A549 (cell line): ENCODE data around the gene CAV1. TPM values are rescaled to one million over a fixed set of nuclear protein-coding genes. Genes with fewer than 3 reads are reported as not detected.
A peak's percentile ranks its signal among the peaks of the same experiment; 100 is the strongest.

ENCODE experiments used
- ATAC-seq, 2 experiments: fragments of 200-7000 bp in 1 of 2; fragments of >200 bp in 1 of 2; cut with Nextera tagmentation in 1 of 2; cut with Tn5 transposase in 1 of 2; 3 replicates each; pipeline versions ENCODE4 v1.8.0 to v1.9.1; 2018 to 2020; ENCODE audit warnings: mild to moderate bottlenecking in 1 of 2, moderate library complexity in 1 of 2
- CTCF ChIA-PET: fragments of 300-600 bp; sonication (Branson Sonifier 250); formaldehyde crosslinking; extraction: SDS; loops from one replicate; lab custom pipeline; 2021; ENCODE audit warnings: antibody characterized with exemption, inconsistent platforms; lab: Yijun Ruan, JAX
- POLR2A ChIA-PET: fragments of 350-600 bp; formaldehyde crosslinking; extraction: SDS; loops from one replicate; lab custom pipeline; 2021; ENCODE audit warnings: antibody characterized with exemption, inconsistent platforms; lab: Yijun Ruan, JAX
- DNase-seq, 2 experiments: peaks; one replicate each; pipeline versions ENCODE4 v3.0.0 to v3.0.0-alpha.2; 2011 to 2016; ENCODE audit warnings: low read depth in 1 of 2, low spot score in 1 of 2
- FAIRE-seq: peaks from 2 replicates; lab custom pipeline; 2011; peaks lifted over from hg19 to GRCh38; lab: Jason Lieb, UNC
- H3K27ac ChIP-seq, 2 experiments: fragments of >200 bp; sonication (Bioruptor Twin); formaldehyde crosslinking; 3 replicates each; pipeline ENCODE4 v1.5.1; 2016 to 2017
- H3K4me1 ChIP-seq: fragments of >200 bp; sonication (Bioruptor Twin); formaldehyde crosslinking; 3 replicates; pipeline ENCODE4 v1.6.1; 2016
- H3K4me2 ChIP-seq: fragments of >200 bp; sonication (Bioruptor Twin); formaldehyde crosslinking; 3 replicates; pipeline ENCODE4 v1.6.1; 2016
- H3K4me3 ChIP-seq: fragments of >200 bp; sonication (Bioruptor Twin); formaldehyde crosslinking; 3 replicates; pipeline ENCODE4 v1.5.1; 2016
- H3K9me3 ChIP-seq: fragments of >200 bp; sonication (Bioruptor Twin); formaldehyde crosslinking; 3 replicates; pipeline ENCODE4 v1.6.1; 2016
- ATOH8 ChIP-seq: fragments of 250-450 bp; sonication (Bioruptor Pico); IDR thresholded peaks from 2 replicates; pipeline ENCODE4 v1.5.0; 2020; ENCODE audit warnings: low read depth, mild to moderate bottlenecking, moderate library complexity
- BHLHE40 ChIP-seq: IDR thresholded peaks from 2 replicates; pipeline ENCODE4 v1.6.1; 2012; ENCODE audit warnings: low read depth, low read length, inconsistent platforms
- CBX2 ChIP-seq: fragments of 200-600 bp; sonication (generic); IDR thresholded peaks from 2 replicates; pipeline ENCODE4 v1.6.1; 2016; ENCODE audit warnings: low read depth, mild to moderate bottlenecking, borderline replicate concordance
- CHD2 ChIP-seq: fragments of 150-350 bp; IDR thresholded peaks from 2 replicates; pipeline ENCODE4 v1.6.1; 2014; ENCODE audit warnings: low read length; ENCODE audit not compliant: partially characterized antibody
- CTCF ChIP-seq: fragments of >200 bp; sonication (Bioruptor Twin); formaldehyde crosslinking; IDR thresholded peaks from 3 replicates; pipeline ENCODE4 v1.5.1; 2016
- E2F6 ChIP-seq: IDR thresholded peaks from 2 replicates; pipeline ENCODE4 v1.6.1; 2012; ENCODE audit warnings: low read depth, borderline replicate concordance
- EHF ChIP-seq: fragments of 250-450 bp; sonication (Bioruptor Pico); IDR thresholded peaks from 2 replicates; pipeline ENCODE4 v1.5.0; 2020; ENCODE audit warnings: mild to moderate bottlenecking
- EHMT2 ChIP-seq: fragments of 200-600 bp; sonication (generic); IDR thresholded peaks from 2 replicates; pipeline ENCODE4 v1.6.1; 2016; ENCODE audit warnings: antibody characterized with exemption, low read depth, mild to moderate bottlenecking, moderate library complexity
- EP300 ChIP-seq, 2 experiments: fragments of >200 bp; sonication (Bioruptor Twin); formaldehyde crosslinking; IDR thresholded peaks; 2 replicates in 1 of 2; 3 replicates in 1 of 2; pipeline ENCODE4 v1.6.1; 2016 to 2017
- FOSB ChIP-seq: fragments of 250-450 bp; sonication (Bioruptor Pico); IDR thresholded peaks from 2 replicates; pipeline ENCODE4 v1.5.0; 2020; ENCODE audit warnings: mild to moderate bottlenecking, moderate library complexity
- FOSL2 ChIP-seq, 2 experiments: fragments of 450-650 bp in 1 of 2; fragments of >200 bp in 1 of 2; sonication (Bioruptor Twin) in 1 of 2; formaldehyde crosslinking; IDR thresholded peaks; 2 replicates each; pipeline versions ENCODE4 v1.5.0 to v1.6.1; 2016 to 2020; ENCODE audit warnings: mild to moderate bottlenecking in 1 of 2, moderate library complexity in 1 of 2
- FOXS1 ChIP-seq: fragments of 250-450 bp; sonication (Bioruptor Pico); IDR thresholded peaks from 2 replicates; pipeline ENCODE4 v1.5.0; 2020; ENCODE audit warnings: mild to moderate bottlenecking, moderate library complexity
- HDAC2 ChIP-seq: fragments of 200-600 bp; sonication (generic); IDR thresholded peaks from 2 replicates; pipeline ENCODE4 v1.6.1; 2016
- HES2 ChIP-seq: fragments of >200 bp; sonication (Bioruptor Twin); formaldehyde crosslinking; IDR thresholded peaks from 2 replicates; pipeline ENCODE4 v1.6.1; 2016
- HEYL ChIP-seq: fragments of 250-450 bp; sonication (Bioruptor Pico); IDR thresholded peaks from 2 replicates; pipeline ENCODE4 v1.8.0; 2021; ENCODE audit warnings: mild to moderate bottlenecking, moderate library complexity
- HOXB13 ChIP-seq: fragments of 250-450 bp; sonication (Bioruptor Pico); IDR thresholded peaks from 2 replicates; pipeline ENCODE4 v1.5.0; 2020; ENCODE audit warnings: low read depth, mild to moderate bottlenecking, moderate library complexity
- HOXB5 ChIP-seq: fragments of 250-450 bp; sonication (Bioruptor Pico); IDR thresholded peaks from 2 replicates; pipeline ENCODE4 v1.5.0; 2020; ENCODE audit warnings: mild to moderate bottlenecking, moderate library complexity
- KDM1A ChIP-seq: fragments of 200-600 bp; sonication (generic); IDR thresholded peaks from 2 replicates; pipeline ENCODE4 v1.6.1; 2016; ENCODE audit warnings: low read depth, mild to moderate bottlenecking
- KDM5A ChIP-seq: fragments of 200-600 bp; sonication (generic); IDR thresholded peaks from 2 replicates; pipeline ENCODE4 v1.6.1; 2016; ENCODE audit warnings: antibody characterized with exemption, mild to moderate bottlenecking
- MYC ChIP-seq: IDR thresholded peaks from 2 replicates; pipeline ENCODE4 v1.6.1; 2012; ENCODE audit warnings: mild to moderate bottlenecking, inconsistent platforms, low read length, improper control_type of control experiment, borderline replicate concordance
- NFE2L2 ChIP-seq: fragments of 150-350 bp; conservative IDR thresholded peaks from 2 replicates; pipeline ENCODE4 v1.6.1; 2014; ENCODE audit warnings: low read length
- PBX3 ChIP-seq: IDR thresholded peaks from 2 replicates; pipeline ENCODE4 v1.6.1; 2012
- POLR2AphosphoS2 ChIP-seq: conservative IDR thresholded peaks from 2 replicates; pipeline ENCODE4 v1.6.1; 2012; ENCODE audit warnings: low read length, improper control_type of control experiment, inconsistent platforms
- RFX5 ChIP-seq: fragments of 450-650 bp; IDR thresholded peaks from 2 replicates; pipeline ENCODE4 v1.7.1; 2014; ENCODE audit warnings: antibody characterized with exemption, mild to moderate bottlenecking, moderate library complexity
- RNF2 ChIP-seq: fragments of 200-600 bp; sonication (generic); IDR thresholded peaks from 2 replicates; pipeline ENCODE4 v1.6.1; 2016; ENCODE audit warnings: low read depth, mild to moderate bottlenecking, antibody characterized with exemption, moderate library complexity, borderline replicate concordance
- TP53 ChIP-seq: fragments of 250-450 bp; sonication (Bioruptor Pico); IDR thresholded peaks from 2 replicates; pipeline ENCODE4 v1.5.0; 2021; ENCODE audit warnings: mild to moderate bottlenecking, moderate library complexity
- ZNF302 ChIP-seq: fragments of 250-450 bp; sonication (Bioruptor Pico); IDR thresholded peaks from 2 replicates; pipeline ENCODE4 v1.9.0; 2021; ENCODE audit warnings: inconsistent platforms, mild to moderate bottlenecking, moderate library complexity
- ZSCAN20 ChIP-seq: fragments of 250-450 bp; sonication (Bioruptor Pico); IDR thresholded peaks from 2 replicates; pipeline ENCODE4 v1.8.0; 2022; ENCODE audit warnings: mild to moderate bottlenecking, moderate library complexity
- WGBS: methylation state at CpG from one replicate; pipeline ENCODE4 v1.1.6; 2017; ENCODE audit errors: missing lambda C conversion rate; 5-methylcytosine and 5-hydroxymethylcytosine counted together
- polyA plus RNA-seq, 4 experiments: library from polyadenylated mRNA; depleted of rRNA in 3 of 4; stranded (reverse); fragments of >200 nt; fragmentation: RNase III in 1 of 4; extraction: RNeasy Plus Mini Kit Qiagen cat#74134 plus additional on column Dnase treatment in 1 of 4; gene quantifications; 2 replicates in 3 of 4; 3 replicates in 1 of 4; pipeline ENCODE4 v1.2.3, GENCODE V29; 2011 to 2017

Gene CAV1
- polyA plus RNA-seq, 2 of the 4 experiments (the other 2 are of a cell fraction): 365 to 493 TPM

GRCh38 chr7:116592041-116592355 lies 67.2 kb downstream of the CAV1 start:
- H3K27ac ChIP-seq: peak overlapping the region; percentile 52 to 74; a peak in 4 of 6 replicates

GRCh38 chr7:116592445-116592844 lies 67.6 kb downstream of the CAV1 start:
- H3K4me1 ChIP-seq: peaks cover 34% of the 10 kb centered on the region
- DNase-seq: no peak
- H3K4me2 ChIP-seq: no peak overlapping the region
- no peaks in the 10 kb centered on the region for H3K9me3 ChIP-seq
- H3K27ac ChIP-seq: peak overlapping the region; percentile 52 to 74; a peak in 4 of 6 replicates
- no peak for FAIRE-seq
- TF ChIP-seq TP53 (CRISPR knock-in tag) (no peak), EHMT2 (no peak), BHLHE40 (no peak)
- TF ChIP-seq, all 56 proteins: peak for 0
- 82% methylated on average over 8 of the region's 8 CpGs for WGBS
- ATAC-seq: no peak
- CTCF ChIA-PET: interaction anchor here (0.5 to 5.2 kb wide), 69 partner anchors 10 to 422 kb away, joined by 3 to 79 read pairs (median 5); partner anchors contain the start of gene MET
- POLR2A ChIA-PET: interaction anchor here (1.2 to 1.6 kb wide), 2 partner anchors 10 to 66 kb away, joined by 3 to 6 read pairs; no protein-coding TSS in a partner anchor
- H3K4me3 ChIP-seq: no peak overlapping the region

More at GRCh38 chr7:116592041-116592355, 67.2 kb downstream of the CAV1 start:
- Histone ChIP-seq H3K4me3 (peak overlapping the region; percentile 43; the same call in 2 of the 3 replicates), H3K4me2 (peak overlapping the region; percentile 87), H3K4me1 (peaks cover 34% of the 10 kb centered on the region), H3K9me3 (no peaks in the 10 kb centered on the region)
- ChIA-PET CTCF (interaction anchor here (0.5 to 5.2 kb wide), 79 partner anchors 9 to 459 kb away, joined by 3 to 79 read pairs (median 4); partner anchors contain the start of gene MET), POLR2A (interaction anchor here (0.7 to 1.7 kb wide), 4 partner anchors 11 to 79 kb away, joined by 3 to 6 read pairs (median 4); no protein-coding TSS in a partner anchor)
- WGBS: 2% methylated on average over 1 of the region's 1 CpG
- FAIRE-seq: no peak
- DNase-seq: no peak
- TF ChIP-seq RFX5 (no peak), ZNF302 (CRISPR knock-in tag) (no peak), RNF2 (no peak), ATOH8 (no peak), MYC (no peak), CHD2 (no peak), CTCF (0 out of 3 replicates have a peak, but pooled peaks have one; percentile 30), HDAC2 (no peak)
- ATAC-seq: no peak

GRCh38 chr7:116593359-116594075 lies 68.7 kb downstream of the CAV1 start:
- no peaks in the 10 kb centered on the region for H3K9me3 ChIP-seq
- ChIA-PET CTCF (interaction anchor here (1.2 to 5.2 kb wide), 15 partner anchors 19 to 455 kb away, joined by 3 to 45 read pairs (median 4); partner anchors contain the start of gene MET), POLR2A (no interaction called here)
- 82% methylated on average over 5 of the region's 5 CpGs for WGBS
- H3K4me2 ChIP-seq: no peak overlapping the region
- no peak overlapping the region for H3K4me3 ChIP-seq
- peak overlapping the region in 1 of 2 experiments; percentile 52; a peak in 1 of 6 replicates for H3K27ac ChIP-seq
- no peak for DNase-seq
- ATAC-seq: no peak
- peaks cover 28% of the 10 kb centered on the region for H3K4me1 ChIP-seq
- FAIRE-seq: no peak
- no peak for TF ChIP-seq HEYL
- TF ChIP-seq CBX2: no peak
- TF ChIP-seq RFX5: no peak
- no peak for TF ChIP-seq E2F6
- no peak for TF ChIP-seq POLR2AphosphoS2
- no peak for TF ChIP-seq PBX3
- TF ChIP-seq KDM1A: no peak
- TF ChIP-seq EP300 (IDR thresholded peaks at IDR 0.05): no peak
- TF ChIP-seq ZSCAN20: no peak
- TF ChIP-seq HOXB13: no peak
- TF ChIP-seq FOSB (CRISPR knock-in tag): no peak
- TF ChIP-seq FOSL2 (IDR thresholded peaks at IDR 0.05): no peak
- no peak for TF ChIP-seq FOSL2 (CRISPR knock-in tag; IDR thresholded peaks at IDR 0.05)
- TF ChIP-seq HES2: no peak
- no peak for TF ChIP-seq NFE2L2
- no peak for TF ChIP-seq EHF (CRISPR knock-in tag)
- no peak for TF ChIP-seq KDM5A
- no peak for TF ChIP-seq FOXS1 (CRISPR knock-in tag)
- TF ChIP-seq HOXB5 (CRISPR knock-in tag): no peak
